Activated T-helper 9 cell treated with anti-CD3 and anti-CD28 coated beads, Interleukin-2, amount 50 U/mL, for 16 hours (primary cell): ENCODE results near the gene GNAZ.
A peak's percentile ranks its signal among the peaks of the same experiment; 100 is the strongest.

Experiments used
- DNase-seq: peaks from one replicate; pipeline ENCODE4 v3.0.0-alpha.2; 2020; ENCODE audit warnings: low read depth

The GNAZ gene

GRCh38 chr22:23064381-23065068 lies 5.8 kb upstream of the GNAZ start:
- no peak for DNase-seq

DNA sequence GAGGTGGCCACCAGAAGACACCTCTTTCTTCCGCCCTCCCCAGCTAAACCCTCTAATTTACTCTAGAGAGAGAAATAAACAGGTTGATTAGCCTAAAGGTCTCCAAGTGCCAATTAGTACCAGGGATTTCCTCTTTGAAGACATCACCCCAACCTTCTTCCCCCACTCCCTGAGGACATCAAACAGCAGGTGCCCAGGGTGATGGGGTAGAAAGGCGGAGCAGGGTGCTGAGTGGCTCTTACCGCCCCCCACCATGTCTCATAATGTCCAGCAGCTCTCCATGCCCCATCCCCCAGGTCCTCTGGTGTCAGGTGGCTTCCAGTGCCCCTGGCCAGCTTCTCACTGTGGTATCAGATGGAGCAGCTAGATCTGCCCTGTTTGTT lies 5.3 kb upstream of the GNAZ start:
- DNase-seq, result no peak

DNA sequence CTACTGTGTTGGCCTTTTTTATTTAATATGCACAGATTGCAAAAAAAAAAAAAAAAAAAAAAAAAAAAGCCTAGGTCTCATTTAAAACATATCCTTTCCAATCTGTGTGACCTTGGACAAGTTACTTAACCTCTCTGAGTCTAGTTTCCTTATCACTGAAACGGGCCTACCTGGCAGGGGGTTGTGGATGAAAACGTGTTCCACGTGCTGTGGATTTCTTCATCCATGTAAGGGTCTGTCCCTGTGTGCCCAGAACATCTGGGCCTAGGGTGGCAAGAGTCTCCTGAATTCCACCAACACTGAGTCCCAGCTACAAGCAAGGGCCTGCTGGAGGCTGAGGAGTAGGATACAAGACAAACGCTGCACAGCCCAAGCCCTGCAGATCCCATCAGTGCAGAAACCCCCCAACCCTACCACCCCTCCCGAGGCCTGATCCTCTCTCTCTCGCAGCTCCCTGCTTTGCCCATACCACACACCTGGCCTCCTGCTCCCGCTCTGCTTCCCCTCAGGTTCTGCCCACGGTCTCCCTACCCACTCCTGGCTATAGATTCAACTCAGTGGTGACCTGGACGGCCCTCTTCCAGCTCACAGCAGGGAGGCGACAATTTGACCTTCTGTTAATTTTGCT lies 4.7 kb upstream of the GNAZ start:
- no peak for DNase-seq

- DNase-seq, result no peak
These were observed 3.9 kb upstream of the GNAZ start for GRCh38 chr22:23066200-23067022.

DNA sequence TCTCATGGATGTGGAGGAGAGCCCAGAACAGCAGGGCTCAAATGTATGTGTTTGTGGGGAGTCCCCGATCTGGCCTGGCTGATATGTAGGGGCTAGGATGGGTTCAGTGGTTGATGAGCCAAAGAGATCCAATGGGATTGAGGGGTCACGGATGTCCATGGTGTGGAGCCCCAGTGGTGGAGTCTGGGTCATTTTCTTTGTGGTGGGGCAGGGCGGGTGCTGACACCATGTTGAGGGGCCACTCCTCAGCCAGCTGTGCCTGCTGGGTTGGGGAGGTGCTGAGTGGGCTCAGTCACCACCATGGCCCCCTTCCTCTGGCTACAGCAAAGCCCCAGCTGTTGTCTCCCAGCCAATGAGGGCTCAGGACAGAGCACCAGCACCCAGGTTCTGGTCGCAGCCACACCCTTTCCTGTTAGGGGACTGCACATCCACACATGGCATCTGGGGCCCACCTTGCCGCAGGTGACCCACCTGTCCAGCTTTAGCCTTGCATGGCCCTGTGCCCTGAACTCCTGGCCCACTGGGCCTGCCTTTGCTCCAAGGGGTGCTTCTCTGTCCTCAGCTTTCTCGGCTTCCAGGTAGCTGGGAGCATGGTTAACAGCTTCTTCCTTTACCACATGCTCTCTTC lies 3.2 kb upstream of the GNAZ start:
- no peak for DNase-seq

GRCh38 chr22:23067691-23068090 lies 2.6 kb upstream of the GNAZ start:
- DNase-seq, result no peak

DNA sequence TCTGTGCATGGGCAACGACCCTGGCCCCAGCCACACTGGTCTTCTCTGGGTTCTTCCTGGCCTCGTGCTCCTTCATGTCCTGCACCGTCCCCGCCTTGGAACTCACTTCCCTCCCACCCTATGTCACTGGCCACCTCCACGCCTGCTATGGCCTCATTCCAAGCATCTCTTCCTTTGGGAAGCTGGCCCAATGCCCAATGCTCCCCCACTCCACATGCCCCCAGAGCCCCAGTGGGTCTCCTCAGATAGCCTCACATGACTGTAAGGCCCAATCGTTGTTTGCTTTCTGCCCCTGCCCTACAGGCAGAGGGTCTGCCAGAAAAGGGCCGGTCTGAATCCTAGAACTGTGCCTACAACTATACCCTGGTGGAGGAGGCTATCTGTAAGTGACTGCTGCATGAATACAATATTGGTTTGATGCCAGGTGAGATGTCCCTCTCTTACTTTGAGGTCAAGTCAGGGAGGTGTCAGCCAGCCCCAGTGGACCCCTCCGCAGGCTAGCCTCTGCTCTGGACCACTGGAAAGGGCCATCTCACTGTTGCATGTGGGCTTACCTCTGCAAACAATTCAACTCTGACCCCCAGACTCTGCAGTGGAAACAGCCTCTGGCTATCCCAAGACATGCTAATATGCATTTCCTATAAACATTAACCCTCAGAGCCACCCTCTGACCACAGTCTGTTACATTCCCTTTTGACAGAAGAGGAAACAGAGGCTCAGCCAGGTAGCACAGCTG lies 2.1 kb upstream of the GNAZ start:
- no peak for DNase-seq

DNA sequence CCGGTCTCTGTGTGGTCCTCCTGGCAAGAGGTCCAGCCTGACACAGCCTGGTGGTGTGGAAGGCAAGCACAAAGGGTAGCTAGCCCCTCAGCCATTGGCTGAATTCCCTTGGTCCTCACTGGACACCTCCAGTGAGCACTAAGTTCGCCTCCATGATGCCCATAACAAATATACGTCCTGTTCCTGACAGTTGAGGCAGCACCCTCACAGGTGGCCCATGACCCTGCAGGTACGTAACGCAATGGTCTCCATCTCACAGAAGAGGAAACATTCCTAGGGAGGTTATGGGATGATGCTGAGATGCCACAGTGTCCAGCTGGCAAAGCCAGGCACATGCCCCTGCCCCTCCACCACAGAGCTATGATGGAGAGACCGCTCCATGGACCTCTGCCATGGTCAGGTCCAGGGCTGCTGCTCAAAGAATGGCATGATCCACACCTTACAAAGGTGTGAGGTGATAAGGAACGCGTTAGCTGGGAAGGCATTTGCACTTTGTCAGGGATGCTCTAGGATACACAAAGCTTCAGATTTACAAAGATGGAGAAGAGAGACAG lies 1.4 kb upstream of the GNAZ start:
- no peak for DNase-seq

DNA sequence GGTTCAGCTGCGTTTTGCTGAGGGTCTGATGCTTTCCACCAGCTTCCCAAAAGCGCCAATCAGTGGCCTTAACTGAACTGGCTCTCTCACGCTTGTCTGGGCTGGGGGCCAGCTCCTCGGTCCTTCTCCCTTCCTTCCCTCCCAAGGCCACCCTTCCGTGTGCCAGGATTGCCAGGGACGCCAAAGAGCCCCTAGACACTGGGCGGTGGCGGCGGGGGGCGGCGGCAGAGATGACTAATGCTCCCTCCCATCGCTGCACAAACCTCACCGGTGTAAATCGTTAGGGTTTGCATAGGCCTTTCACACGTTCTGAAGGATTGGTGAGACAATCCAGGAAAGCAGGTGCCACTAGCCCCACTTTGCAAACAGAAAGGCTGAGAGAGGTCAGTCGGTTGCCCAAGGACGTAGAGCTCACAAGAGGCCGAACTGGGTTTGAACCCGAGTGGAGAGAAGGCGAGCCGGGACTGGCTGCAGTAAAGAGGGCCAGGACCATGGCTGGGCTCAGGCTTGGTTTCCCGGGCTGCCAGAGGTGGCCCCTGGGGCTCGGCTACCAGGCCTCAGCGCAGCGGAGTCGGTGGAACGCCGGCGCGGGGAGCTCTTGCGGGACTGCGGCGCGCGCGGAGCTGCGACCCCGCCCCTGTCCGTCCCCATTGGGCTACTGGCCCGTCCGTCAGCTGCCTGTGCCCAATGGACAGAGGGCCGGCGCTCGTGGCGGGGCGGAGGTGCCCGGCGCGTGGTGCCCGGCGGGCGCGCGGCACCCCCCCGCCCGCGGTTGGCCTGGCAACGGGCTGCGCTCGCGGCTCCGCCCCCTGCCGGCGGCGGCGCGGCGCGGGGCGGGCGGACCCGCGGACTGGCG lies 589 bp upstream of the GNAZ start:
- peak; percentile 83 for DNase-seq

DNA sequence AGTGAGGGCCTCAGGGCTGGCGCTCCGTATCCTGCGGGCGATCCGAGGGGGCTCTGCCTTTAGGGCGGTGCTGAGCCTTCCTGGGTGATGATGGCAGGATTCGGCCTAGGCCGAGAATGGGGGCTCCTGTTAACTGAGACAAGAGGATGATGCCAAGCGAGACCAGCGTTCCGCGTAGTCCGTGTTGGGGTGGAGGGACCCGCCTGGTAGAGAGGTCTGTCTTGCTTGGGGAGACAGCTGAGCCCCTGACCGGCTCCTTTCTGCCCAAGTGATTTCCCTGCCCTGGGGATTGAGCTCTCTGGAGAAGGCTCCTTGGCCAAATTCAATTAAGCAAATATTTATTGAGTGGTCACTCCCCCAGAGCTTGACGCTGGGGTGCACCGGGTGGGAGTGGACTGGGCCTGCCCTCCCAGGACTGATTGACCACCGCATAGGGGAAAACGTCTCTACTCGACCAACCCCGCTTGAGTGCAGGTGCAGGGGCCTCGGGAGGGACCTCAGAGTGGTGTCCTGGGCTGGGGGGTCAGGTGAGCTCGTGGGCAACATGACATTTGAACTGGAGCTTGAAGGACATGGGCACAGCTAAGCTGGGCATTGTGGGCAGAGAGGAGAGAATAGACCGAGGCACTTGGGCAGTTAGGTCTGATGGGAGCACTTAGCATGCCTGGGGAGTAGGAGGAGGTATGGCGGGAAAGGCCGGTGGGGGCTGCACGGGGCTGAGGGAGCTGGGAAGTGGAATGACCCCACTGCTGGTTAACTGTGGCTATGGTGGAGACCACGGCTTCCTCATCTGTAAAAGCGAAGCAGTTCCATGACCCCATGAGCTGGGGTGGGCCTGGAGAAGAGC lies 1.1 kb downstream of the GNAZ start:
- DNase-seq, result no peak

DNA sequence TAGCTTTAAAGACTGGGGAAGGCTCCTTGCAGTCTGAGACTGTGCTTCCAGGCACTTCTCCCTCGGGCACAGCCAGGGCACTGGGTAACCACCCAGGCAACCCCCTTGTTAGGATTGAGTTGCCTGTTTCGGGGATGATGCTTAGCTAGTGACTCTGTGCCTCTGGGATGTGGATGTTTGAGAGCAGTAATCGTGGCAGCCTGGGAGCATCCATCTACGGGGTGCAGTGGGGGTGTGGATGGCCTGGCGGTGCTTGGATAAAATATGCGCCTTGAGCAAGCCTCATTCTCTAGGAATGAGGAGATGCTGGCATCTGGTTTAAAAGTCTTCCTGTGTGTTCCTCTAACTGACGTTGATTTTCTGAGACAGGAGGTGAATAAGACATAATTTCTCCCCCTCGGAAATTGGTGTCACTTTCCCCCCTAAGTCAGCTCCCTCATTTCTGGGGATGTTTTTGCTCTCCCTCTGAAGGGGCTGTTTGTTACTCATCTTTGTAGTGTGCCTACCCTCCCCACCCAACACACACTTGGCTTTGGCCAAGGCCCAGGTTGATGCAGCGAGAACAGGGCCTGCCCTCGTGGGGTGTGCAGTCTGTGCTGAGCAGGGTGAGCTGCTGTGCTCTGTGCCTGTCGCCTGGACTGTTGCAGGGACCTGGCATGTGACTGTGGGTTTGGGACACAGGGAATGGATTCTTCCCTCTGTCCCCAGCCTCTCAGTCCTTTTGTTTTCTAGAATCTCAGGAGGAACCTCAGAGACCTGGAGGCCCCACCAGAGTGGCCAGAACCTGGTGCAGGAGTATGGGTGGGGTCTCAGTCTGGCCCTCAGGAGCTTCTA lies 2.0 kb downstream of the GNAZ start:
- DNase-seq, result no peak

GRCh38 chr22:23072911-23073491 lies 2.7 kb downstream of the GNAZ start:
- DNase-seq, result no peak

DNA sequence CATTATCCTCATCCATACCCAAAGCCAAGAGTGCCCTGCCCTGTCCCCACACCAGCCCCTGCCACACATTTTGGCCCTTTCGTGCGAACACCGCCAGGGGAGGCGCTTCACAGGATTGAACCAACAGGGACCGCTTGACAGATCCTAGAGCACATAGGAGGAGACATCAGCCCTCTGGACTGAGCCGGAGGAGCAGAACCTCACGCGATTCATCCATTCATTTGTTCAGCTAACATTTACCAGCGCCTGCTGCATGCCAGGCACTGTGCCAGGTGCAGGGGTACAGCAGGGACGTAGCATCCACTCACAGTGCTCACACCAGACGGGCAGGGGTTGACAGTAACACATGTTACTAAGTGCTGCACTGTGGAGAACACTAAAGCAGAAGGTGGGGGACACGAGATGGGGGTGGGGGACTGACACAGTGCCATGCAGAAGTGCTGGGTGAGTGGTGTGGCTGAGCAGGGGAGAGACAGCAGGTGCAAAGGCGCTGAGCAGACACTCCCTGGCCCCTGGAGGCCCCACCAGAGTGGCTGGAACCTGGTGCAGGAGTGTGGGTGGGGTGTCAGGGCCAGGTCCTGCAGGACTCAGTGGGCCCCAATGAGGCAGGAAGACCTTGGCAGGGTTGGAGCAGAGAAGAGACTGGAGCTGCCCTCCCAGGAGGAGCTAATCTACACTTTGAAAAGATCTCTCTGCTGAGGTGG lies 3.4 kb downstream of the GNAZ start:
- no peak for DNase-seq

GRCh38 chr22:23074451-23074850 lies 4.1 kb downstream of the GNAZ start:
- DNase-seq, result no peak

DNA sequence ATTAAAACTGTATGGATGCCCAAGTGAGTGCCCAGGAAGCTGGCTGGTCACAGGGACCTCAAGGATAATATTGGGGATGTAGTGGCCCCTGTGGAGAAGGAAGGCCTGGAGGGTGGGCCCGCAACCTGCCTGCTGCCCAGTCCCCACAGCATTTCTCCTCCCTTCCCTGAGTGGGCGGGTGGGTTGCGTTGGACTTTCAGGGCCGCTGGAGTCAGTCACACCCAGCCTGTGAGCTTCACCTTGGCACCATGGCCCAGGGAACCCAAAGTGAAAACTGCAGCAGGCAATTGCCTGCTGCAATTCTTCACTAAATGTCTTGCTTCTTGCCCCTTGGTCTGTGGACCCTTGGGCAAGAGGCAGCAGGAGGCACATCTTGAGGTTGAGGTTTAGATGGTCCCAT lies 4.7 kb downstream of the GNAZ start:
- no peak for DNase-seq

GRCh38 chr22:23075525-23076216 lies 5.4 kb downstream of the GNAZ start:
- no peak for DNase-seq

DNA sequence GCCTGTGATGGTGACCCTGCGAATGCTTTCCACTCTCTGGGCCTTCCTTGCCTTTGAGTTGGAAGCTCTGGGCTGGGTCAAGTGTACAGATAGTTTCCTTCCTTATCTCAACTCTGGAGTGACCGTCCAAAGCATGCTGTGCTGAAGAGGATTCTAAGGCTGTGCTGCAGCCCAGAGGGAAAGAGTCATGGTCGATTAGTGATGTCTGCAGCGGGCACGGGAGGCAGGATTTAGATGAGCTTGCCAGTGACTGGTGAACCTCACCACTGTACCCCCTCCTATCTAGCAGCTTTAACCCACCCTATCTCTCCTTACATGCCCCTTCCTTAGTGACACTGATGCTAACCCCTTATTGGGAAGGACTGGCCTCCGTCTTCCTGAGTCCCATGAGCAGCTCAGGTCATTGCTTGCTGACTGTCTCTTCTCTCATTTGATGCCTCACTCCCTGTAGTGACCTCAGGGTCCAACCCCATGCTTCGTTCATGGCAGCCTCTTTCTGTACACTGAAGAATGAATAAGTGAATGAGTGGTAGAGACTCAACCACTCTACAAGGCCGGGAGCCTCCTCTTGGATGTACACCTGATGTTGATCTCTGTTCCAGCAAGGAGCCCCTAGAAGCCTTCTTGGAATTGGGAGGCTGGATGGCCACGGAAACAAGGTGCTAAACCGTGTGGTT lies 6.7 kb downstream of the GNAZ start:
- DNase-seq, result no peak
